ENCODE measurements around the gene PLD6.

- TF ChIP-seq EZH2 (IDR thresholded peaks at IDR 0.05; ENCODE audit: insufficient read depth, poor library complexity, severe bottlenecking): no peak
- TF ChIP-seq EZH2phosphoT487 (IDR thresholded peaks at IDR 0.05; ENCODE audit: insufficient read depth, low read depth): no peak
Observed at GRCh38 chr17:17180741-17181525, 25.2 kb downstream of the PLD6 start.
